Caco-2 (cell line): Measurements from ENCODE around the gene ACAD11. TPM values are rescaled to one million over a fixed set of nuclear protein-coding genes. Genes with fewer than 3 reads are reported as not detected.

Experiments
- BruUV-seq: library from RNA; stranded (reverse); fragments of 400-500 nt; replicated peaks from 2 replicates; lab custom pipeline; 2021; lab: Mats Ljungman, UMichigan
- CTCF ChIA-PET: fragments of 300-600 bp; sonication (Branson Sonifier 250); formaldehyde crosslinking; loops from one replicate; lab custom pipeline; 2022; ENCODE audit warnings: antibody characterized with exemption; lab: Charles Lee
- POLR2A ChIA-PET: fragments of 300-600 bp; sonication (Branson Sonifier 250); formaldehyde crosslinking; loops from one replicate; lab custom pipeline; 2022; ENCODE audit warnings: antibody characterized with exemption; lab: Charles Lee
- DNase-seq, 2 experiments: peaks; one replicate each; pipeline versions ENCODE4 v3.0.0 to v3.0.0-alpha.2; 2020 to 2022
- H3K27me3 ChIP-seq: replicated peaks from 2 replicates; pipeline ENCODE4 v1.6.0; 2011; ENCODE audit warnings: low read length; ENCODE audit not compliant: control insufficient read depth, insufficient read depth
- H3K36me3 ChIP-seq: 2 replicates; pipeline ENCODE4 v1.5.1; 2011; ENCODE audit warnings: low read length; ENCODE audit not compliant: control insufficient read depth, insufficient read depth
- H3K4me1 ChIP-seq: fragments of 250-450 bp; sonication (Bioruptor Pico); 2 replicates; pipeline ENCODE4 v1.5.1; 2020; ENCODE audit warnings: mild to moderate bottlenecking
- H3K4me3 ChIP-seq: 2 replicates; pipeline ENCODE4 v1.5.1; 2011; ENCODE audit warnings: low read depth, mild to moderate bottlenecking, control low read depth, low read length
- H3K9me3 ChIP-seq: fragments of 250-450 bp; sonication (Bioruptor Pico); 2 replicates; pipeline ENCODE4 v1.5.1; 2020; ENCODE audit warnings: mild to moderate bottlenecking, moderate library complexity
- H3K27ac Mint-ChIP-seq: one replicate; pipeline ENCODE4 v1.8.0; 2022; ENCODE audit warnings: mixed read lengths; ENCODE audit not compliant: unreplicated experiment
- H3K27me3 Mint-ChIP-seq: one replicate; pipeline ENCODE4 v1.8.0; 2022; ENCODE audit warnings: mixed read lengths; ENCODE audit not compliant: insufficient read depth, unreplicated experiment
- H3K36me3 Mint-ChIP-seq: one replicate; pipeline ENCODE4 v1.8.0; 2022; ENCODE audit warnings: mild to moderate bottlenecking, mixed read lengths; ENCODE audit not compliant: insufficient read depth, unreplicated experiment
- H3K4me1 Mint-ChIP-seq: one replicate; pipeline ENCODE4 v1.8.0; 2022; ENCODE audit warnings: low read depth, mixed read lengths; ENCODE audit not compliant: unreplicated experiment
- H3K4me3 Mint-ChIP-seq: one replicate; pipeline ENCODE4 v1.8.0; 2022; ENCODE audit warnings: mild to moderate bottlenecking, moderate library complexity, mixed read lengths; ENCODE audit not compliant: unreplicated experiment
- H3K9me3 Mint-ChIP-seq: one replicate; pipeline ENCODE4 v1.8.0; 2022; ENCODE audit warnings: mixed read lengths; ENCODE audit not compliant: unreplicated experiment
- intact Hi-C: fragments of 100-400 bp; cut with micrococcal nuclease; formaldehyde crosslinking; loops from one replicate; pipeline ENCODE4 v1.10.0; 2022; ENCODE audit not compliant: unreplicated experiment
- total RNA-seq: library from RNA; stranded (reverse); gene quantifications from 2 replicates; pipeline ENCODE4 v1.2.3, GENCODE V29; 2022
- TF ChIP-seq, protein P1 (sequence below), 2 experiments: fragments of 200-600 bp in 1 of 2; IDR thresholded peaks; 1 replicate in 1 of 2; 2 replicates in 1 of 2; pipeline versions ENCODE4 v1.5.1 to v1.8.0; 2011 to 2022; ENCODE audit warnings: antibody characterized with exemption in 1 of 2, control low read depth in 1 of 2, inconsistent platforms in 1 of 2, low read depth in 1 of 2, low read length in 1 of 2, mild to moderate bottlenecking in 1 of 2, moderate library complexity in 1 of 2; ENCODE audit not compliant: insufficient read depth in 1 of 2, severe bottlenecking in 1 of 2, unreplicated experiment in 1 of 2

Gene ACAD11
- total RNA-seq, 1 experiment from 2014 or later = 33.0 TPM

GRCh38 chr3:132597660-132598059 lies 61.9 kb downstream of the ACAD11 start:
- no TSS peak for BruUV-seq
- ChIA-PET POLR2A (no interaction called here), CTCF (no interaction called here)
- Mint-ChIP-seq H3K9me3 (no peaks in the 10 kb centered on the region), H3K27me3 (no peaks in the 10 kb centered on the region), H3K4me1 (no peaks in the 10 kb centered on the region), H3K36me3 (peaks cover 18% of the 10 kb centered on the region), H3K4me3 (no peak overlapping the region), H3K27ac (no peak overlapping the region)
- Histone ChIP-seq H3K27me3 (no peaks in the 10 kb centered on the region), H3K4me1 (0 out of 2 replicates have a peak, but pooled peaks cover 3% of the 10 kb centered on the region), H3K36me3 (no peaks in the 10 kb centered on the region; the same call in 1 of the 2 replicates), H3K9me3 (no peaks in the 10 kb centered on the region), H3K4me3 (no peak overlapping the region)
- intact Hi-C loops = no loop called here
- DNase-seq = no peak
- TF ChIP-seq, protein P1, sequence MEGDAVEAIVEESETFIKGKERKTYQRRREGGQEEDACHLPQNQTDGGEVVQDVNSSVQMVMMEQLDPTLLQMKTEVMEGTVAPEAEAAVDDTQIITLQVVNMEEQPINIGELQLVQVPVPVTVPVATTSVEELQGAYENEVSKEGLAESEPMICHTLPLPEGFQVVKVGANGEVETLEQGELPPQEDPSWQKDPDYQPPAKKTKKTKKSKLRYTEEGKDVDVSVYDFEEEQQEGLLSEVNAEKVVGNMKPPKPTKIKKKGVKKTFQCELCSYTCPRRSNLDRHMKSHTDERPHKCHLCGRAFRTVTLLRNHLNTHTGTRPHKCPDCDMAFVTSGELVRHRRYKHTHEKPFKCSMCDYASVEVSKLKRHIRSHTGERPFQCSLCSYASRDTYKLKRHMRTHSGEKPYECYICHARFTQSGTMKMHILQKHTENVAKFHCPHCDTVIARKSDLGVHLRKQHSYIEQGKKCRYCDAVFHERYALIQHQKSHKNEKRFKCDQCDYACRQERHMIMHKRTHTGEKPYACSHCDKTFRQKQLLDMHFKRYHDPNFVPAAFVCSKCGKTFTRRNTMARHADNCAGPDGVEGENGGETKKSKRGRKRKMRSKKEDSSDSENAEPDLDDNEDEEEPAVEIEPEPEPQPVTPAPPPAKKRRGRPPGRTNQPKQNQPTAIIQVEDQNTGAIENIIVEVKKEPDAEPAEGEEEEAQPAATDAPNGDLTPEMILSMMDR (IDR thresholded peaks at IDR 0.05; ENCODE audit: insufficient read depth in 1 of 2, low read depth in 1 of 2, low read length in 1 of 2, severe bottlenecking in 1 of 2, unreplicated experiment in 1 of 2) = no peak

DNA sequence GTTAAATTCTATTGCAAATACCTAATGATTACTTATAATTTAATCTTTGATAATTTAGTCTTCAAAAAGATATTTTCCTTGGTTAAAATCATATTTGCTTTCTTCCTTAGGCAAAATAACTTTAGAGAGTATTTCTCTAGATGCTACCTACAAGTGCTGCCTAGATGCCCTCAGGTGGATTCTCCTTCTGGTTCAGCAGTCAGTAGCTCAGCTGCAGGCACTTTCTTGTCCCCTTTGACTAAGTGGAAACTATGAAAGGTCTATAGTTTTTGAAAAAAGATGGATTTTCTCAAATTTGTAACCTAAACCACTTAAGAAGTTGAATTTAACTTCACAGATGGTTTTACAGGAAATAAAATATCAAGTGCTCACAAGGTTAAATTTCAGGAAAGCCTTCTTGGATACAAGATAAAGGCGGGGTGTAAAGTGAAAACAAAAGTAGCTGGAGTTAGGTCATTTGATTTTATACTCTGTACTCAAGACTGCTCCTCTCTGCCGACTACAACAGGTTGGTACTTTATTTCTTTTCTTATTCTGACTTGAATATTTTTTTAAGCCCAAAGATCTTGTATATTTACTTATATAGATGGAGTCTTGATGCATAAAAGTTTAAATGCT lies 62.7 kb downstream of the ACAD11 start, which contains the start of gene ACKR4:
Gene ACKR4 (plus strand): TSS at position 455 of the 618 bp plus-strand sequence. CDS start 3,128 bp downstream, outside the sequence.
- Mint-ChIP-seq H3K27ac (no peak within 1 kb of the TSS), H3K4me3 (no peak within 1 kb of the TSS), H3K36me3 (peaks cover 18% of the 10 kb centered on the region), H3K27me3 (no peaks in the 10 kb centered on the region), H3K4me1 (no peaks in the 10 kb centered on the region), H3K9me3 (no peaks in the 10 kb centered on the region)
- Histone ChIP-seq H3K4me1 (0 out of 2 replicates have a peak, but pooled peaks cover 3% of the 10 kb centered on the region), H3K36me3 (no peaks in the 10 kb centered on the region; the same call in 1 of the 2 replicates), H3K27me3 (no peaks in the 10 kb centered on the region), H3K4me3 (no peak within 1 kb of the TSS), H3K9me3 (no peaks in the 10 kb centered on the region)
- no peak for DNase-seq
- TF ChIP-seq, protein P1 (IDR thresholded peaks at IDR 0.05; ENCODE audit: insufficient read depth in 1 of 2, low read depth in 1 of 2, low read length in 1 of 2, severe bottlenecking in 1 of 2, unreplicated experiment in 1 of 2) = no peak
- BruUV-seq = no TSS peak
- intact Hi-C loops = no loop called here
- ChIA-PET POLR2A (no interaction called here), CTCF (no interaction called here)

GRCh38 chr3:132596326-132596725 lies 63.3 kb downstream of the ACAD11 start:
- peaks cover 18% of the 10 kb centered on the region for H3K36me3 Mint-ChIP-seq
- H3K27me3 Mint-ChIP-seq = no peaks in the 10 kb centered on the region
- TF ChIP-seq, protein P1 (IDR thresholded peaks at IDR 0.05; ENCODE audit: insufficient read depth in 1 of 2, low read depth in 1 of 2, low read length in 1 of 2, severe bottlenecking in 1 of 2, unreplicated experiment in 1 of 2) = no peak
- Histone ChIP-seq H3K9me3 (no peaks in the 10 kb centered on the region), H3K36me3 (no peaks in the 10 kb centered on the region; the same call in none of the 2 replicates), H3K4me3 (no peak overlapping the region), H3K27me3 (no peaks in the 10 kb centered on the region), H3K4me1 (0 out of 2 replicates have a peak, but pooled peaks cover 3% of the 10 kb centered on the region)
- DNase-seq = no peak
- ChIA-PET CTCF (no interaction called here), POLR2A (no interaction called here)
- H3K4me1 Mint-ChIP-seq = no peaks in the 10 kb centered on the region
- intact Hi-C loops = no loop called here
- no peaks in the 10 kb centered on the region for H3K9me3 Mint-ChIP-seq
- no peak overlapping the region for H3K27ac Mint-ChIP-seq
- BruUV-seq = no TSS peak
- H3K4me3 Mint-ChIP-seq = no peak overlapping the region
